Prostate gland (tissue), 2 donors: ENCODE results near the gene LMNB1. TPM values are rescaled to one million over a fixed set of nuclear protein-coding genes. Genes with fewer than 3 reads are reported as not detected.

ENCODE experiments used
- DNase-seq: peaks from one replicate; pipeline ENCODE4 v3.0.0-alpha.2; 2019; ENCODE audit warnings: low spot score
- H3K27ac ChIP-seq, 2 donors: fragments of 200-600 bp; sonication (generic); 2 replicates each; pipeline ENCODE4 v1.5.1; 2017 to 2019
- H3K27me3 ChIP-seq: fragments of 200-600 bp; sonication (generic); replicated peaks from 2 replicates; pipeline ENCODE4 v1.5.1; 2019; ENCODE audit not compliant: insufficient read depth
- H3K36me3 ChIP-seq, 2 donors: fragments of 200-600 bp; sonication (generic); 1 replicate in 1 of 2; 2 replicates in 1 of 2; pipeline versions ENCODE4 v1.5.1 to v1.8.1; 2017 to 2019
- H3K4me1 ChIP-seq: fragments of 200-600 bp; sonication (generic); replicated peaks from 2 replicates; pipeline ENCODE4 v1.5.1; 2019
- H3K4me3 ChIP-seq, 2 donors: fragments of 200-600 bp; sonication (generic); 2 replicates each; pipeline ENCODE4 v1.5.1; 2017 to 2019
- H3K9me3 ChIP-seq: fragments of 200-600 bp; sonication (generic); 2 replicates; pipeline ENCODE4 v1.5.1; 2017
- POLR2A ChIP-seq: fragments of 450-650 bp; IDR thresholded peaks from one replicate; pipeline ENCODE4 v1.6.1; 2016; ENCODE audit warnings: antibody characterized with exemption, mild to moderate bottlenecking
- POLR2AphosphoS5 ChIP-seq: sonication (generic); formaldehyde crosslinking; IDR thresholded peaks from one replicate; pipeline ENCODE4 v1.6.1; 2017; ENCODE audit warnings: antibody characterized with exemption
- WGBS: methylation state at CpG from one replicate; pipeline ENCODE4 v1.1.5; 2018; 5-methylcytosine and 5-hydroxymethylcytosine counted together
- intact Hi-C: fragments of 100-400 bp; cut with DNase I; formaldehyde crosslinking; loops from one replicate; pipeline ENCODE4 v1.14.2; 2022
- total RNA-seq, 2 donors: library from RNA; depleted of rRNA; stranded (reverse); fragments of >200 nt; gene quantifications; one replicate each; pipeline ENCODE4 v1.1.0, GENCODE V29; 2016
- TF ChIP-seq, protein P1 (sequence below), 4 experiments: fragments of 200-600 bp in 2 of 4; fragments of 450-650 bp in 2 of 4; sonication (generic) in 2 of 4; IDR thresholded peaks; 1 replicate in 3 of 4; 2 replicates in 1 of 4; pipeline ENCODE4 v1.5.1; 2016 to 2019; ENCODE audit warnings: antibody characterized with exemption in 4 of 4, mild to moderate bottlenecking in 2 of 4, moderate library complexity in 2 of 4

LMNB1 gene
- total RNA-seq, 2 donors from 2014 or later: 11.5 to 12.2 TPM

DNA sequence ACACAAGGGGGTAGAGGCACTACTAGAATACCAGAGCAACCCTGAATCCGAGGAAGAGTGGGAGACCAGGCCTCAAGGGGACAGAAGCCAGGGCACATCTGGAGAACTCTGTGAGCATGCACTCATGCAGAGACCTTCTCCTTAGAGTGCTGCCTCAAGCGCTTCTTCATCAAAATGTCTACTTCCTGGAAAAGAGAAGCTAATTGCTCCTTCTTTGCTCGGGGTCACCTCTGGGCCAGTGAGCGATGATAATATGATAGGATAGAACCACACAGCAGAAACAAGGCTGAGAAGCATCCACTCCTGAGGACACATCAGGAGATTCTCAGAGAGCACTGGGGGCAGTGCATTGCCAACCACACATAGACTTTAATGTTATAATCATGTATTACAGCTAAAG lies 23.7 kb upstream of the LMNB1 start:
- no peak for DNase-seq
- intact Hi-C loops: no loop called here
- Histone ChIP-seq H3K4me1 (no peaks in the 10 kb centered on the region), H3K9me3 (no peaks in the 10 kb centered on the region), H3K36me3 (no peaks in the 10 kb centered on the region), H3K27me3 (no peaks in the 10 kb centered on the region), H3K4me3 (no peak overlapping the region), H3K27ac (no peak overlapping the region)
- TF ChIP-seq, protein P1, sequence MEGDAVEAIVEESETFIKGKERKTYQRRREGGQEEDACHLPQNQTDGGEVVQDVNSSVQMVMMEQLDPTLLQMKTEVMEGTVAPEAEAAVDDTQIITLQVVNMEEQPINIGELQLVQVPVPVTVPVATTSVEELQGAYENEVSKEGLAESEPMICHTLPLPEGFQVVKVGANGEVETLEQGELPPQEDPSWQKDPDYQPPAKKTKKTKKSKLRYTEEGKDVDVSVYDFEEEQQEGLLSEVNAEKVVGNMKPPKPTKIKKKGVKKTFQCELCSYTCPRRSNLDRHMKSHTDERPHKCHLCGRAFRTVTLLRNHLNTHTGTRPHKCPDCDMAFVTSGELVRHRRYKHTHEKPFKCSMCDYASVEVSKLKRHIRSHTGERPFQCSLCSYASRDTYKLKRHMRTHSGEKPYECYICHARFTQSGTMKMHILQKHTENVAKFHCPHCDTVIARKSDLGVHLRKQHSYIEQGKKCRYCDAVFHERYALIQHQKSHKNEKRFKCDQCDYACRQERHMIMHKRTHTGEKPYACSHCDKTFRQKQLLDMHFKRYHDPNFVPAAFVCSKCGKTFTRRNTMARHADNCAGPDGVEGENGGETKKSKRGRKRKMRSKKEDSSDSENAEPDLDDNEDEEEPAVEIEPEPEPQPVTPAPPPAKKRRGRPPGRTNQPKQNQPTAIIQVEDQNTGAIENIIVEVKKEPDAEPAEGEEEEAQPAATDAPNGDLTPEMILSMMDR (IDR thresholded peaks at IDR 0.05): no peak
- TF ChIP-seq POLR2A: no peak
- TF ChIP-seq POLR2AphosphoS5: no peak
- 63% methylated on average over 4 of the region's 4 CpGs for WGBS

GRCh38 chr5:126754609-126755008 lies 22.3 kb upstream of the LMNB1 start:
- H3K4me3 ChIP-seq: no peak overlapping the region
- 90% methylated on average over 4 of the region's 4 CpGs for whole genome bisulfite sequencing
- H3K4me1 ChIP-seq: no peaks in the 10 kb centered on the region
- intact Hi-C loops: no loop called here
- no peak overlapping the region for H3K27ac ChIP-seq
- H3K27me3 ChIP-seq: no peaks in the 10 kb centered on the region
- TF ChIP-seq POLR2A: no peak
- TF ChIP-seq, protein P1 (IDR thresholded peaks at IDR 0.05): no peak
- TF ChIP-seq POLR2AphosphoS5: no peak
- no peaks in the 10 kb centered on the region for H3K9me3 ChIP-seq
- DNase-seq: no peak
- no peaks in the 10 kb centered on the region for H3K36me3 ChIP-seq

DNA sequence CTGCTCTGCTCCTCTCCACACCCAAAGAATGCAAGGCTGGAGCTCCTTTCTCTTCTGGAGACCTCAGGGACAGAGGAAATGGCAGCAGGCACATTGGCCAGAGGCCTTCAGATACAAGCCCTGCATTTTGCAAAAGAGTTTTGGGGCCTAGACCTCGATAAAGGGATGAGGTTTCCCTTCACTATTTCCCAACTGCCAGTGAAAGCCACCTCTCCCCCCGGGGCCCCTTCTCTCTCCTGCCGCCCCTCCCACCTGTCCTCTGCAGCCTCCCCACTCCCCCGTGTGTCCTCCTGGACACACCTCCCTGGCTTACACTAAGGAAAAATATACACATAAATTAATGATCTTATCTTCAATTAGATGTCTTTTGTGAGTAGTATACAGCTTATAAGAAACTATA lies 21.3 kb upstream of the LMNB1 start:
- TF ChIP-seq POLR2AphosphoS5: no peak
- TF ChIP-seq POLR2A: no peak
- TF ChIP-seq, protein P1 (IDR thresholded peaks at IDR 0.05): no peak
- 47% methylated on average over 4 of the region's 4 CpGs for WGBS
- intact Hi-C loops: no loop called here
- Histone ChIP-seq H3K4me3 (no peak overlapping the region), H3K27ac (no peak overlapping the region), H3K27me3 (no peaks in the 10 kb centered on the region), H3K9me3 (no peaks in the 10 kb centered on the region), H3K36me3 (no peaks in the 10 kb centered on the region), H3K4me1 (no peaks in the 10 kb centered on the region)
- no peak for DNase-seq

DNA sequence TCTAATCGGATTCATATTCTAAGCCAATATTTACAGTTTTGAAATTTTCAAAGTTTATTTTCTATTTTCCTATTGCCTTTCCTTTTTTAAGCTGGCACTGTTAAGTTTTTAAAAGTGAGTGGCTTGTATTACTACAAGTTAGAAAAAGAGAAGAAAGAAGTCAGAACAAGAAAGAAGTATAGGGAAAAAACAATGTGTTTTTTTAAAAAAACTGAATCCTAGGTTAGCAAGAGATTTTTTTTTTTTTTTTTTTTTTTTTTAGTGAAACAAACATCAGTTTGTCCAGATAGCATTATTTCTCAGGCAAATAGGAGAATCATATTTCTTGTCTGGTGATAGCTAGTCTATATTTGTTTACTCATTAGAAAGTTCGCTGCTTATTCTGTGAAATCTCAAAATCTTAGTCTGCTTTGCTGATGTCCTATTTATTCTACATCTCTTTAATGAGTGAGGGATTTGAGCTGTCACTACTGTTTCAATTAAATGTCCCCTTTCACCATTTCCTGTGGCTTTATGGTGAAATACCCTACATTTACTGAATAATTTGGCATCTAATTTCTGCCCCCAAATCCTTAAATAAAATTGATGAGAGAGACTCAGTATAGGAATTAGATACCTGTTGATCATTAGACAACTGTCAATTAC lies 19.1 kb upstream of the LMNB1 start:
- Histone ChIP-seq H3K4me1 (no peaks in the 10 kb centered on the region), H3K27me3 (no peaks in the 10 kb centered on the region), H3K9me3 (no peaks in the 10 kb centered on the region), H3K27ac (no peak overlapping the region), H3K36me3 (no peaks in the 10 kb centered on the region), H3K4me3 (no peak overlapping the region)
- TF ChIP-seq POLR2AphosphoS5 (no peak), POLR2A (no peak)
- TF ChIP-seq, protein P1 (IDR thresholded peaks at IDR 0.05): no peak
- 56% methylated on average over 2 of the region's 2 CpGs for WGBS
- no peak for DNase-seq
- intact Hi-C loops: no loop called here

DNA sequence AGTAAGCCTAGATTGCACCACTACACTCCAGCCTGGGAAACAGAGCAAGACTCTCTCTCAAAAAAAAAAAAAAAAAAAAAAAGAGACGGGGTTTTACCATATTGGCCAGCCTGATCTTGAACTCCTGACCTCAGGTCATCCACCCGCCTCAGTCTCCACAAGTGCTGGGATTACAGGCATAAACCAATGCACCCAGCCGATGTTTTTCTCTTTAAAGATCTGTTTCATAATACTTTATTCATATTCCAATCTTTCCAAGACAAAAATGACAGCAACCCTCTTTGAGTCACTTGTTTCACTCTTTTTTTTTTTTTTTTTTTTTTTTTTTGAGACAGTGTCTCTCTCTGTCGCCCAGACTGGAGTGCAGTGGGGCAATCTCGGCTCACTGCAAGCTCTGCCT lies 13.6 kb upstream of the LMNB1 start:
- no peaks in the 10 kb centered on the region for H3K4me1 ChIP-seq
- 91% methylated on average over 5 of the region's 5 CpGs for WGBS
- no peaks in the 10 kb centered on the region for H3K9me3 ChIP-seq
- no peaks in the 10 kb centered on the region for H3K27me3 ChIP-seq
- TF ChIP-seq, protein P1 (IDR thresholded peaks at IDR 0.05): no peak
- no peak for TF ChIP-seq POLR2A
- no peak overlapping the region for H3K27ac ChIP-seq
- intact Hi-C loops: no loop called here
- H3K4me3 ChIP-seq: no peak overlapping the region
- DNase-seq: no peak
- no peaks in the 10 kb centered on the region for H3K36me3 ChIP-seq
